Activated CD8-positive, alpha-beta memory T cell treated with anti-CD3 and anti-CD28 coated beads, Interleukin-2, amount 50 U/mL, for 24 hours (primary cell): ENCODE data around the gene OXGR1.

Source experiments
- DNase-seq: peaks from one replicate; pipeline ENCODE4 v3.0.0-alpha.2; 2020; ENCODE audit errors: extremely low read depth

Gene OXGR1

GRCh38 chr13:96963786-96964475, 30.3 kb downstream of the OXGR1 start:
- no peak for DNase-seq

- no peak for DNase-seq
These were observed 33.9 kb downstream of the OXGR1 start for GRCh38 chr13:96960379-96960778.

- no peak for DNase-seq
These were observed 35.9 kb downstream of the OXGR1 start for GRCh38 chr13:96958286-96958891.

GRCh38 chr13:96952595-96952994, 41.7 kb downstream of the OXGR1 start:
- no peak for DNase-seq

- no peak for DNase-seq
These were observed 46.1 kb downstream of the OXGR1 start for GRCh38 chr13:96948127-96948526.

- DNase-seq = no peak
These were observed 46.8 kb downstream of the OXGR1 start for GRCh38 chr13:96947343-96947910.

GRCh38 chr13:96946709-96947311, 47.5 kb downstream of the OXGR1 start:
- no peak for DNase-seq

GRCh38 chr13:96940961-96941360, 53.3 kb downstream of the OXGR1 start:
- DNase-seq = no peak

- no peak for DNase-seq
These were observed 58.4 kb downstream of the OXGR1 start for GRCh38 chr13:96935901-96936300.
